NCI-H2227 (cell line): Measurements from ENCODE around the gene SLC25A28.

Source experiments
- DNase-seq: peaks from one replicate; lab custom pipeline; 2025; ENCODE audit not compliant: unreplicated experiment; lab: John Stamatoyannopoulos, UW

The SLC25A28 gene

GRCh38 chr10:99595236-99595635, 25.0 kb downstream of the SLC25A28 start:
- no peak for DNase-seq

GRCh38 chr10:99593312-99593711, 26.9 kb downstream of the SLC25A28 start:
- DNase-seq: no peak

DNA sequence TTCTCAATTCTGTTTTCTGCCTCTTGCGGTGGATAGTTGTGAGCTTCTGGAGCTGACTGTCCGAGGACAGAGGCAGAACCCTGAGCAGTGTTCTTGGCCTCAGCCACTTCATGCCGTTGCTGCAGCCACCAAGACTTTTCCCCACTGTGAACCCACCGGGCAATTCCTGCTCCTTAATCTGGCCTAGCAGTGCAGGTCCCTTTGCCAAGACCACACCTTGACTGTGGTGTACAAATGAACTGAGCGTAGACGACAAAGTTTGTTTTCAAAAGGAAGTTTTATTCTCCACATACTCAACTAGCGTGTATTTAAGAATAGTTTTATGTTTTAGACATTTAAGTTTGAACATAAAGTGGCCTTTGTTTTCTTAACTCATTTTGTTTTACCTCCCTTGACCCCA, 29.4 kb downstream of the SLC25A28 start:
- no peak for DNase-seq

DNA sequence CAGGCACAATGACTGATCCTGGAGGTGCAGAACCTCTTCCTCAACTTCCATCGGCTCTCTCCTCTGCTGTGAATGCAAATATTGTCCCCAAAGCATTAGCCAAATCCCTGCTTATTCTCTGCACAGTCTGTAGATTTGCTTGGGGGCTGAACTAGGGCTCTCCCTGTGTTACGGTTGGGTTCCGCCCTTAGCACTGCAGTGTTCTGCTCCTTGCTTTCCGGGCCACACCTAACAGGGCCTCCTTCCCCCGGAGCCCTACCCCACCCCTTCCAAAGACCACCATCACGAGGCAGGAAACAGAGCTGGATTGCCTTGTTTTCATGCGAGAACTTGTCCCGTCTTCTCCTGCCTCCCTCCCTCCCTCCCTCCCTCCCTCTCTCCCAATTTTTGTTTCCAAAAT, 36.6 kb downstream of the SLC25A28 start:
- DNase-seq: no peak

DNA sequence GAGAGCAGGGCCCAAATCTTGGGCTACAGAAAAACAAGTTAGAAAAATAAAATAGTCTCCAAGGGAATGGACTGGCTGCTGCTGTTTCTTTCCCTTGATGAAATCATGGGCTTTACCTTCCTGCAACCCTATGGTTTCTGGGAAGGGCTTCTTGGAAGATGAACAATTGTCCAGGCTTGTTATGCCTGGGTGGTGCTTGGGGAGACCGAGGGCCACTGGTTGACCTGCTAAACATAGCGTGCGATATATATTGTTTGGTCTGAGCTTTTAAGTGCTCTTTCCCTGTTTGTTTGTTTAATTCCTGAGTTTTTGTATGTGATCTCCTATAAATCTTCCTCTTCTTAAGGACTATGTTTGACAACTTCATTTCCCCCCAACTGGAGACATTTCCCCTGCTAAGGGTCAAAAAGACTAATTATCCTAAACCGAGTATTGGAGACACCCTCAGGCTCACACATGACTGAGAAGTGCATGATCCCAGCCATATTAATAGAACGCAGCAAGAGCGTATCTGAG, 37.9 kb downstream of the SLC25A28 start:
- DNase-seq: peak; percentile 1

DNA sequence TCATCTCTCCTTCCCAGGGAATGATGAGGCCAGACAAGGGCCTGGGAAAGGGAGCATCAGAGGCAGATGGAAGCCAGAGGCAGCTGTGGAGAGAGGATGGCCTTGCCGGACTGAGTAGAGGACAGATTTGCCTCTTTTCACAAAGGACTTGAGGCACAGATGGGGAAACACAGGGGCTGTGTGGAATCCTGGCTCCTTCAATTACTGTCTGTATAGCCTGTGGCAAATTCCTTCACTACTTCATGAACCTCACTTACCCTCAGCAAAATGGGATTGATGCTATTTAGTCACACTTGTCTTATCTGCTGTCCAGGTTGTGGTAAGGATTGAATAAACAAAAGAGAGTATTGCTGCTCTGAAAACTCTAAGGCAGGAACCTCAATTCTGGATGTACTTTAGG, 40.3 kb downstream of the SLC25A28 start:
- DNase-seq: no peak

GRCh38 chr10:99573790-99574189, 46.4 kb downstream of the SLC25A28 start:
- no peak for DNase-seq

DNA sequence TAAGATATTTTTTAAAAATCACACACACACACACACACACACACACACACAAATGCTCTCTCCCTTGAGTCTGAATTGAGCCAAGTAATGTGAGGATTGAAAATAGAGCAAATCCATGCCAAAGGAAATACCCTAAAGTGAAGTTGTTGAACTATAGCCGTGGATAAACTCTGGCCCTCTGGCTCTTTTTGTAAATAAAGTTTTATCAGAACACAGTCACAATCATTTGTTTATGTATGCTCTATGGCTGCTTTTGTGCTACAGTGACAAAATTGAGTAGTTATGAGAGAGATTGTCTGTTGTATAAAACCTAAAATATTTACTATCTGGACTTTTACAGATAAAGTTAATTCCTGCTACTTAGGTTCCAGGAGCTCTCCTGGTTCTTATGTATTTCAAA, 48.4 kb downstream of the SLC25A28 start:
- no peak for DNase-seq

GRCh38 chr10:99569961-99570360, 50.3 kb downstream of the SLC25A28 start:
- DNase-seq: no peak

GRCh38 chr10:99569253-99569939, 50.8 kb downstream of the SLC25A28 start:
- no peak for DNase-seq

DNA sequence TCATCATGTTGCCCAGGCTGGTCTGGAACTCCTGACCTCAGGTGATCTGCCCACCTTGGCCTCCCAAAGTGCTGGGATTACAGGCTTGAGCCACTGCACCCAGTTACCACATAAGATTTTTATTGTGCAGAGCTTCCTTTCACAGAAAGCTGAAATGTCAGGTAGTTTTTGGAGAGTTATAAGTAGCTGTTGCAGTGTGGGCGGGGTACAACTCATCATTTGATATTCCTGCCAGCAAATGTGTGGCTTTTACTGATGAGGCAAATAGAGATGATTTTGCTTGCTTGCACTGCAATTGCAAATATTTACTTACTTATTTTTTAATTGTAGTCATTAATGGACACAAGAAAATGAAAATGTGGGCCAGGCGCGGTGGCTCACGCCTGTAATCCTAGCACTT, 55.1 kb downstream of the SLC25A28 start:
- no peak for DNase-seq

DNA sequence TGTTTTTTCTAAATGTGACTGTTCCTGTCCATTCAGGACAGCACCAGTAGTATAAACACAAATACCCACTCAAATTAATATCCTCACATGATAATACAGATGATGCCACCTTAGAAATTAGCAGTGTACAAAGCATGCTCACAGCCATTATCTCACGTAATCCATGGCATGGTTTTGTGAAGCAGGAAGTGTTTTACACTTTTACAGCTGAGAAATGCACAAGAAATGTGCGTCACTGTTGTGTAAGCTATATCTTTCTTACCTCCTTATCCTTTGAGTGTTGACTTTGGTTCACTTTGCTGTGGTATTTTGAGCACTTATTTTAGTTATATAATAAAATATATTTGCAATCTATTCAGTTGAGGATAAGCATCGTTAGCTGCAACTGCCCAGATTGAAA, 55.9 kb downstream of the SLC25A28 start:
- no peak for DNase-seq

DNA sequence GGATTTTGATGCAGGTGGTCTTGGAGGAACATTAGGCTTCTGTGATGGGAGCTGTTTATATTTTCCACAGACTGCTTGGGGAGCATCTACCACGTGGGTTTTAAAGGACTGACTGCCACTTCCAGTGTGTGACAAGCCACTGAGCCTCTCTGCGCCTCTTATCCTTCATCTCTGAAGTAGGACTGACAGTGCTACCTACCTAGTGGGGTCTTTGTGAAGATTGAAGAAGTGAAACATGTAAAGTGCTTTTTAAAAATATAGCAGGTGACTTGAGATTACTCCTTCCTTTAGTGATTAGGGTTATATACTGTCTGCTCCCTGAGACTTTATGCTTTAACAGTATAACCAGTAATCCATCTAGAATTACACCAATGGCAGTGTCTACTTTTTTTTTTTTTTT, 57.6 kb downstream of the SLC25A28 start:
- no peak for DNase-seq
